Astrocyte of the hippocampus (primary cell): Measurements from ENCODE around the gene TMEM129.

Source experiments
- DNase-seq: peaks from one replicate; pipeline ENCODE4 v3.0.0; 2011; ENCODE audit warnings: low read depth, low spot score

TMEM129 gene

DNA sequence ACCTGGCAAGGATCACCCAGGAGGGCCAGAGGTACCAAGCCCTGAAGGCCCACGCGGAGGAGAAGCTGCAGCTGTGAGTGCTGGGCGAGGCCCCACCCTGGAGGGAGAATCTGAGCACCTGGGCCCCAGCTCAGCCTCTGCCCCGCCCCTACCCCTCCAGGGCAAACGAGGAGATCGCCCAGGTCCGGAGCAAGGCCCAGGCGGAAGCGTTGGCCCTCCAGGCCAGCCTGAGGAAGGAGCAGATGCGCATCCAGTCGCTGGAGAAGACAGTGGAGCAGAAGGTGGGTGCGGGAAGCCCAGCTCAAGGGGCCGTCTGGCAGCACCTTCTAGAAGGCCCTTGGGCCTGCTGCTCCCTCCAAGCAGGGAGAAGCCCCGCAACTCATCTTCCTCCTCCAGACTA, 23.4 kb upstream of the TMEM129 start:
- DNase-seq: no peak

DNA sequence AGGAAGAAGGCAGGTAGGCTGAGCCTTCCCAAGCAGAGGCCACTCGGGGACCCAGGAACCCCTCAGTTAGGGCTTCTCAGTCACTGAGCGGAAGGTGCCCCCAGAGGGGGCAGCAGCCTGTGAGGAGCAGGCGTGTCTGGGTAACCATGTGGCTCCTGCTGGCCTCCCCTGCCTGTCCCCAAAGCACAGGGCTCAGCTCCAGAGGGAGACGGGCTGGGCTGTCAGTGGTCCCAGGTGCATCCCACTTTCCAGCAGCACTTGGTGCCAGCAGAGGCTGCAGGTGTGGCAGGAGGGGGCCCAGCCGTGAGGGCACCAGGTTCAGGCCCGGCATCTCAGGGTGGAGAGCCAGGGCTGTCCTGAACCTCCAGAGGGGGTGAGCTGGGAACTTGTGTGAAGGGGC, 22.9 kb upstream of the TMEM129 start:
- no peak for DNase-seq

DNA sequence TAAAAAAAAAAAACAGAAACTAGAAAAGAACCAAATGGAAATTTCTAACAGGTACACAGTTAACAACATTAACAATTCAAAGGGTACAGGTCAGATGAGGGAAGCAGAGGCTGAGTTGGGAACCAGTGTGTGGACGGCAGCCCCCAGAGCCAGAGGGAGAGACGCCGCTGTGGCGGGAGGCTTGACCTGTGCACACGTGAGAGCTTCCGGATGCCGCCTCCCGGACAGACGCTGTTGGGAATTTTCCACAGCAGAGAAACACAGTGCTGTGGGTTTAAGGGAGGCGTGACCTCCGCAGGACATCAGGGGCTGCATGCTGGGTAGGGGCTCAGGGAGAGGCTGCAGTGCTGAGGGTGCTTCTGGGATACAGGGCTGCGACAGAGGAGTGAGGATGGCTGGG, 22.4 kb upstream of the TMEM129 start:
- no peak for DNase-seq

DNA sequence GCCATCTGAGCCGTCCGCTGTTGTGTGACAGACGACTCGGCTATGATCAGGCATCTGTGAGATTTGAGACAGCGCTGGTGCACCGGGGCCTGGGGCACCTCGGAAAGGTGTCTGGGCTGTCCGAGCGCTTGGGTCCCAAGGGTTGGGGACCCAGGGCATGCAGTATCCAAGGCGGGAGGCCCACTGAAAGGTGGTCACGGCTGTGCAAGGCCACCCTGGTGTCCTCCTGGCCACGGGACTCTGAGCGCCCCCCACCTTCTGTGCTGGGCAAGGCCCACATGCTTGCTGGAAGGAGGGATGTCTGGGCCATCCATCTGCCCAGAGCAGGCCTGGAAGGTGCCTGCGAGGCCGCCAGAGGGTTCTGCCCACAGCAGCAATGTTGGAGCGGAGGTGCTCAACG, 20.1 kb upstream of the TMEM129 start:
- DNase-seq: no peak

DNA sequence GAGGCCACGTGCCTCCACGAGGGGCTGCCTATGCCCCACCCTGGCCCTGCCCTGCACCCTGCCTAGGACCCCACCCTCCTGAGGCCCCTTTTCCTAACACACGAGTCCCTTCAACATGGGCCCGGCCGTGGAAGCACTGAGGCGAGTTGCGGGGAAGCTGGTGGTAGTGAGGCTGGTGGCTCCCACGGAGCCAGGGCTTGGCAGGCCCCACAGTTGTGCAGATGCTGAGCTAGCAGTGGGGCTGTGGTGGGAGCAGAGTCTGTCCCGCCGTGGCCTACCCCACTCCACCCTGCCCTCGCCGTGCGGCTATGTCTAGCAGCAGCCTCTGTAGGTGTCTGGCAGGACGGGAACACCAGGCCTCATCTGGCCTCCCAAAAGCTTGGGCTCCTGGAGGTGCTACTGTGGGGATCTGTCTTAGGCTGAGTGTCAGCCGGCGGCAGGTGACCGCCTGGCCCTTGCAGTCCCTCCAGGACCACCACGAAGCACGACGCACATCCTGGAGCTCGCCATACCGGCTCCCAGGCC, 19.0 kb upstream of the TMEM129 start:
- no peak for DNase-seq

DNA sequence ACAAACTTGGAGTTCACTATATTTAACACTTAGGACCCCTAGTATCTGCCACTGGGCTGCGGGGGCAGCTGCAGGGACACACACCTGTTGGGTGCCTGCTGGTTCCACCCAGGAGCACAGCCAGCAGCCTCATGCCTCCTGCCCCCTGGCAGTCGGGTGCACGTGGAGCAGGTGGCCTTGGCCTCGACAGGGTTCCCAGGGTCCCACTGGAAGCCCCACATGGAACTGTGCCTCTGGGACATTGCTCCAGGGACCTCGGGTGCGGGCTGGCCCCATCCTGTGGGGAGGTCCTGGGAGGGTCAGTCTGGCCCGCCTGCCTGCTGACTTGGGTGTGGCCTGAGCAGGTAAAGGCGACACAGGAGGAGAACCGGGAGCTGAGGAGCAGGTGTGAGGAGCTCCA, 18.2 kb upstream of the TMEM129 start:
- DNase-seq: no peak

DNA sequence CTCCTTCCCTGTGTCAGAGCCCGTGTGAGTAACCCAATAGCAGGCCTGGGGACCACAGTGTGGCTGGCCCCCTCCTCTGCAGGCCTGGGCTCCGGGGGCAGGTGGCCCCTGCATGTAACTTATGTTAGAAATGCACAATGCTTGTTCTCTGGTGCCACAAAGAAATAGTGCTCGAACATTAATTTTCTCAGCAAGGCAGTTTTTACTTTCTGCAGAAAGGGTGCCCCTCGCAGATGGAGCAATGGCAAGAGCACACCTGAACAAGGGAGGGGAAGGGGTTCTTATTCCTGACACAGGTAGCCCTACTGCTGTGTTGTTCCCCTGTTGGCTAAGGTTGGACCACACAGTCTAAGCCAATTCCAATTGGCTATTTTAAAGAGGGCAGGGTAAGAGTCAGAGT, 17.3 kb upstream of the TMEM129 start:
- DNase-seq: no peak

DNA sequence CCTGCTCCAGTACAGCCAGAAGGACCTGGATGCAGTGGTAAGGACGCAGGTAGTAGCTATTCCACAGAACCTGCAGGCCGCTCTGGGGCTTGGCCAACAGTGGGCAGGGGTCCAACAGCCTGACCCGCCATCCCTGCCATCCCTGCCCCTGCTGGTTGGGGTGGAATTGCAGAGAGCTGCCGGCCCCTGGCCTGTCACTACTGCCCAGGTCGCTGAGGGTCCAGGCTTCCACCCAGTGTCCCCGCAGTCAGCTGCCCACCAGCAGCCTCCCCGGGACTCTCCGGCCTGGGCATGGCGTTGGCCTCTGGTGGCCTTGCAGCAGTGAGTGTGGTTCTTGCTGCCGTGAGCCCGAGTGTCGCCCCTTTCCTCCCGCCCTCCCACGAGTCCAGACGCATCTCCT, 16.5 kb upstream of the TMEM129 start:
- no peak for DNase-seq

DNA sequence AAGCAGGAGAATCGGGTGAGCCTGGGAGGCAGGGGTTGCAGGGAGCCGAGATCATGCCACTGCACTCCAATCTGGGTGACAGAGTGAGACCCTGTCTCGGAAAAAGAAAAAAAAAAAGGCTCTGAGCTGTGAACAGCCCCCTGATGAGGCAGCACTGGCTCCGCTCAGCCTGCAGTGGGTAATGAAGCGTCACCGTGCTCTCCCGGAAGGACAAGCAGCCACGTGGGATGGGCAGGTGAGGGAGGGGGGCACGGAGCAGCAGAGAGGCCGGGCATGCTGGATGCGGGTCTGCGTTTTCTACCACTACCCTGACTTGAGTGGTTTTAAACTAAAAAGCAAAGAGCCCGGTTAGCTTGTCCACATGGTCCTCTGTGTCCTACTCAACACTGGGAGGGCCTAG, 15.7 kb upstream of the TMEM129 start:
- no peak for DNase-seq

DNA sequence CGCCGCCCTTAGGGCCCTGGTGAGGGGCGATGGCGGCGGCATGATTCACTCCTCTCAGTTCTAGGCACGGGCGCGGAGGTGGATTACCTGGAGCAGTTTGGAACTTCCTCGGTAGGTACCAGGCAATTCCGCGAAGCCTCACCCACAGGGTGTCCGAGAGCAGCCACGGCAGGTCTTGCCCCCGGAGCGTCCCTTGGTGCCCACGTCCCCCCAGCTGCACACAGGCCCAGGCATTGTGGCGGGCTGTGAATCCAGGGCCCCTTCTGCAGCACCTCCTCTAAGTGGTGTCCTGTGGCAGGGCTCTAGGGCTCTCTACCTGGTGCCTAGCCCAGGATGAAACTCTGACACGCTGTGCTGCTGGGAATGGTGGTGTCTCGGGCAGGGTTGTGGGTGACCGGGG, 14.1 kb upstream of the TMEM129 start:
- DNase-seq: no peak

DNA sequence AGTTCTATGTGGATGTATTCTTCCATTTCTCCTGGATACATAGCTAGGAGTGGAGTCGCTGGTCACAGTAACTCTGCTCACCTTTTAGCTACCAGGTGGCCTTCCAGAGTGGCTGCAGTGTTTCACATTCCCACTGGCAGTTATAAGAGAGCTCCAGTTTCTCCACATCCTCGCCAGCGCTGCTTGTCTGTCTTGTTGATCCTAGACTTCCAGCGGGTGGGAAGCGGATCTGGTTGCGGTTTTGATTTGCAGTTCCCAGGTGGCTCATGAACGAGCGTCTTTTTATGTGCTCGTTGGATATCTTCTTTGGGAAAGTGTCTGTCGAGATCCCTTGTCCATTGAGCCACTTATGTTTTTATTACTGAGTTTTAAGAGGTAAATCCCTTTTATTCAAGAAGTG, 11.8 kb upstream of the TMEM129 start:
- no peak for DNase-seq

DNA sequence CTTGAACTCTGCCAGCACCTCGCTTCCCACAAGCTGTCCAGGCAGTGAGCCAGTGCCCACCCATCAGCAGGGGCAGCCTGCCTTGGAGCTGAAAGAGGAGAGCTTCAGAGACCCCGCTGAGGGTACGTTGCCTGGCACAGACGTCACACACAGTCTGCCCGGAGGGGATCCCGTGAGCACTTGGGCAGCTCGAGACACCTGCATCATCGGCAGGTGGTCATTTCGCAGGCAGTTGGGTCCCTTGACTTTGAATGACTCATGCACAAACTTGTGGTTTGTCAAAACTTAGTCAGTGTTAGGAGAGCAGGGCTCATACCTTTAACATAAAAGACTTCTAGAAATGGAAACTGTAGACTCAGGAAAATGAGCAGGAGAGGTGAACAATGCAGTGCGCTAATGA, 10.1 kb upstream of the TMEM129 start:
- peak; percentile 82 for DNase-seq

DNA sequence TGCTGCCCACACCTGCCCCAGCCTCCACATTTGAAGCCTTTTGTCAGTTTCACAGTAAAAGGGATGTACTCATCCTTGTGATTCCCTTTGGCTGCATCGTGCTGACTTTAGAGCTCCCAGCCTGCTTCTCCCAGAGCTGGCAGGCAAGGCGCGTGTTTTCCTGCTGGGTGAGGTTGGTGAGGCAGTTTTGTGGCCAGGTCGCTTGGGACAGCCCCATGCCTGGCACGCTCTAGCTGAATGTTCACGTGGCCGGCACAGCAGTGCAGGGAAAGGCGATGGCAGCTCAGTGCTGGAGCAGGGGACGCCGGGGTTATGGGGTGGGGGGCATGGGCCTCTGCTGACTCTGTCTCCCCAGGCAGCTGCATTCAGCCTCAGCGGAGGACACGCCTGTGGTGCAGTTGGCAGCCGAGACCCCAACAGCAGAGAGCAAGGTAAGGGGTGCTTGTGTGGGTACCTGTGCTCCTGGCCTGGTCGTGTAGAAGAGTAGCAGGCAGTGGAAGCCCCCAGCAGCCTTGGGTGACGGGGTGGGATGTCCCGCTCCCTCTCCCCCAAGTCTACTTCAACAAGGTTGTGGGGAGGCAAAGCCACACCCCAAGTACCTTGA, 9.5 kb upstream of the TMEM129 start:
- no peak for DNase-seq

DNA sequence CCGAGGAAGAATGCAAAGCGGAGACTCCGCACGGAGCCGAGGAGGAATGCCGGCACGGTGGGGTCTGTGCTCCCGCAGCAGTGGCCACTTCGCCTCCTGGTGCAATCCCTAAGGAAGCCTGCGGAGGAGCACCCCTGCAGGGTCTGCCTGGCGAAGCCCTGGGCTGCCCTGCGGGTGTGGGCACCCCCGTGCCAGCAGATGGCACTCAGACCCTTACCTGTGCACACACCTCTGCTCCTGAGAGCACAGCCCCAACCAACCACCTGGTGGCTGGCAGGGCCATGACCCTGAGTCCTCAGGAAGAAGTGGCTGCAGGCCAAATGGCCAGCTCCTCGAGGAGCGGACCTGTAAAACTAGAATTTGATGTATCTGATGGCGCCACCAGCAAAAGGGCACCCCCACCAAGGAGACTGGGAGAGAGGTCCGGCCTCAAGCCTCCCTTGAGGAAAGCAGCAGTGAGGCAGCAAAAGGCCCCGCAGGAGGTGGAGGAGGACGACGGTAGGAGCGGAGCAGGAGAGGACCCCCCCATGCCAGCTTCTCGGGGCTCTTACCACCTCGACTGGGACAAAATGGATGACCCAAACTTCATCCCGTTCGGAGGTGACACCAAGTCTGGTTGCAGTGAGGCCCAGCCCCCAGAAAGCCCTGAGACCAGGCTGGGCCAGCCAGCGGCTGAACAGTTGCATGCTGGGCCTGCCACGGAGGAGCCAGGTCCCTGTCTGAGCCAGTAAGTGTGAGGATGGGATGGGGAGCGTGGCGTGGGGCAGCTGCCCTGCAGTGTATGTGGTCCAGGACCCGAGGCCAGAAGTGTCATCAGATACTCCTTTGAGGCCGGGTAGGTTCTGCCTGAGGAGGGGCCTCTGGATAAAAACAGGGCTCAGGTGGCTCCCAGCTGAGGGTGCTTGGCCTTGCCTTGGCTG, 7.2 kb upstream of the TMEM129 start:
- no peak for DNase-seq

DNA sequence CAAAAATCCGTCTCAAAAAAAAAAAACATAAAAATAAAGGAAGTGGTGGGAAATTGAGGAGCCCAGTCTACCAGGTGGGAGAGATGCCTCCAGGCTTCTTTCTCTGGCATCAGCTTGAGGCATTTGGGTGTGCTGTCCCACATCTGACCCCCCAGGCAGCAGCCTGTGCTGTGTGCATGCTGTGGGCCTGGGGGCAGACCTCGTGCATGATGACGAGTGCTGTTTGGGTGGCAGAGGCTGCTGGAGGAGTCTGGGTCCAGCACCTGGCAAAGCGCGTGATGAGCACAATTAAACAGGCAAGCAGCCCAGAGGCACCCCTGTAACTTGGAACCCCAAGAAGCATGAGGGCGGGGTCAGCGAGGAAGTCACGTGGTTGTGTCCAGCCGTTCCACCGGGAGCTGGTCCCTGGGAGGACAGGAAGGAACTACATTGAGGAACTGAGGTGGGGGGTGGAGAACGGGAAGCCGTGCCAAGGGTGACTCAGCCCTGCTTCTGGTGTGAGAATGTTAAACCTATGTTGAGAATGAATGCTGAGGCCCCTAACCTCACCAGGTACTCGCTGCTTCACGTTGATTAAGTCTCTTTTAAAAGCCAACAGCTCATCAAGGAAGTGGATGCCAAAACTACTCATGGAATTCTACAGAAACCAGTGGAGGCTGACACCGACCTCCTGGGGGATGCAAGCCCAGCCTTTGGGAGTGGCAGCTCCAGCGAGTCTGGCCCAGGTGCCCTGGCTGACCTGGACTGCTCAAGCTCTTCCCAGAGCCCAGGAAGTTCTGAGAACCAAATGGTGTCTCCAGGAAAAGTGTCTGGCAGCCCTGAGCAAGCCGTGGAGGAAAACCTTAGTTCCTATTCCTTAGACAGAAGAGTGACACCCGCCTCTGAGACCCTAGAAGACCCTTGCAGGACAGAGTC, 6.3 kb upstream of the TMEM129 start:
- peak; percentile 92 for DNase-seq

DNA sequence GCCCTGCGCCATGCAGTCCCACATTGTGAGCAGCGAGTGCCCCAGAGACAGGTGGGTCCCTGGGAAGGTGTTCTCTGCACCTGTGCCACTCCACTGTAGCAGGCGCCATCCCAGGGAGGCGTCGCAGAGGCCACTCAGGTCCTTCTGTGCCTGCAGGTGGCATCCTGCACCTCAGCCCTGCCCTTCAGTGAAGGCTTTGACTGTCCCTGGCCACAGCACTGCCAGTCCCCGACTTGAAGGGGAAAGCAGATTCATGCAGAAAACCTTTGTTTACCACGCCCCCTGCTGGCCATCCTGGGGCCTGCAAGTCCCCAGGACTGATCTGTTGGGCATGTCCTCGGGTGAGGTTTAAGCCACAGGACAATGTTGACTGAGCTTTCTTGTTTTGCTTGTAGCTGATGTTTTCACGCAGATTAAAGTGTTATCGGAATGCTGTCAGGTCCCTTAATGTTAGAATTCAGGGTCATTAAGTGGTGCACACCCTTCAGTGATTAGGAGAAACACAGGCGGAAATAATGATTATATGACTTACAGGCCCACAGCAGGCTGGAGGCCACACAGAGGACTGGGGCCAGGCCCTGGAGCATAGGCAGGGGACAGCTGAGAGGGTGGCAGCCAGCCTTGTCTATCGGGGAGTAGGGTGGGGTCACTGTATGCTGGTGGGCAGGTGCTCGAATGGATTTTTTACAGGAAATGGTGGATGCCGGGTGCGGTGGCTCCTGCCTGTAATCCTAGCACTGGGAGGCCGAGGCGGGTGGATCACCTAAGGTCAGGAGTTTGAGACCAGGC, 5.2 kb upstream of the TMEM129 start:
- peak; percentile 95 for DNase-seq

DNA sequence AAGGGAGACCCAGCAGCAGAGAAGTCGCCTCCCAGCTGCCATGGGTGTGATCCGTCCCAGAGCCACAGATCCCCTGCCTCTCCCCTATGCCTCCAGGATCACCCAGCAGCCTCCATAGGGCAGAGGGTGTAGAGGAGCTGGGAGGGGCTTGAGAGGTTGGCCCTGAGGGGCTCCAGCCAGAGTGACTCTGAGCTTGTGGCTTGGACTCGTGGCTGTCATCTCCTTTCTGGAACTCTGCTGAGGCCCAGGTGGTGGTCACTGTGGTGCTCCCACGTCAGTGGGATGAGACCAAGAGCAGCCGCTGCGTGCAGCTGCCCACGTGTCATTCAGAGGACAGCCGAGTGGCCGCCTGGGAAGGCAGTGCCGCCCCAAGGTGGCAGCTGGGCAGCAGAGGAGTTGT, 4.4 kb upstream of the TMEM129 start:
- DNase-seq: no peak

DNA sequence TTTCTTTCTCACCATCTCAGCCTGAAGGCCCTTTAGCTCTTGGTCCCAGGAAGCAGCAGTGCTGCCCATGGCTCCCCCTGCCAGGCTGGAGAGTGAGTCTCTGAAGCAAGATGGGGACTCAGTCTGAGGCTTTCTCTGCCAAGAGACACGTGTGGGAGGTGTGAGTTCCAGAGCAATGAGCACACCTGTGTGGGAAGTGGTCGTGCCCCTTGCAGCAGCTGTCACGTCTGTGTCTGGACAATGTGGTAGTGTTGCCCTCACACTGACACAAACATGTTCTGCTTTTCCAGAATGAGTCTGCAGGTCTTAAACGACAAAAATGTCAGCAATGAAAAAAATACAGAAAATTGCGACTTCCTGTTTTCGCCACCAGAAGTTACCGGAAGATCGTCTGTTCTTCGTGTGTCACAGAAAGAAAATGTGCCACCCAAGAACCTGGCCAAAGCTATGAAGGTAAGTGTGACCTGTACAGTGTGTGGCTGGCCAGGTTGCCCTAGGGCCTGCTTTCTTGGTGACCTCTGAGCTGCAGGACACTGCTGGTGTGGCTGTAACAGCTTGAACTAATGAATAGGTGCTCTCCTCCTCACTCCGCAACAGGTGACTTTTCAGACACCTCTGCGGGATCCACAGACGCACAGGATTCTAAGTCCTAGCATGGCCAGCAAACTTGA, 2.1 kb upstream of the TMEM129 start:
- DNase-seq: no peak

DNA sequence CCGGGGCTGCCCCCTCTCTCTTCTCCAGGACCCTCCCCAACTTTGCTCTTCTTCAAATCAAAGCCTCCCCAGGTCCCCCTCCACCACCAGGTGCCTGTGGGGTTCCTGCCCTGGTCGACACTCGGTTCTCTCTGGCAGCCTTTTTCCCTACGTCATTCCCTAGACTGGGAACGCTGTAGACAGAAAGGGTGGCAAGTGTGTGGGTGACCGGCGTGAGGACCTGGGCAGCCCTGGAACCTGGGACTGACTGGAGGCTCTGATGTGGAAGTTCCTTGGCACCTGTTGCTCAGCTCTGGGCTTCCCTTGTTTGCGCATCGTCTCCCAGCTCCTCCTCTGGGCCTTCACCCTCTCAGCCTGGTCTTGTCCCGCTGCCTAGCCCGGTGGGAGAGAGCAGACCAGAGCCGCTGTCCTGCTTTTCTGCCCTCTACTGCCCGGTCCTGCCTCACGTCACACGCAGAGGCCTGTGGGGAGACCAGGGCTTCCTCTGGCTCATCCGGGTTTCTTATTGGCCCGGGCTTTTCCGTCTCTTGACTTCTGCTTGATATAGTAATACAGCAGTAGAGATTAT, 1.5 kb upstream of the TMEM129 start:
- DNase-seq: no peak
